WERI-Rb-1 (cell line): Measurements from ENCODE around the gene DMWD.

ENCODE experiments used
- DNase-seq: peaks from one replicate; pipeline ENCODE4 v3.0.0-alpha.2; 2020
- H3K27ac ChIP-seq: fragments of 250-450 bp; sonication (Bioruptor Pico); 2 replicates; pipeline ENCODE4 v1.5.1; 2020; ENCODE audit warnings: mild to moderate bottlenecking, moderate library complexity
- H3K27me3 ChIP-seq: fragments of 250-450 bp; sonication (Bioruptor Pico); 2 replicates; pipeline ENCODE4 v1.5.1; 2021; ENCODE audit warnings: mild to moderate bottlenecking, low read depth, moderate library complexity; ENCODE audit not compliant: insufficient read depth, severe bottlenecking
- H3K36me3 ChIP-seq: fragments of 250-450 bp; sonication (Bioruptor Pico); 2 replicates; pipeline ENCODE4 v1.5.1; 2020; ENCODE audit warnings: mild to moderate bottlenecking, moderate library complexity
- H3K4me3 ChIP-seq: 2 replicates; pipeline ENCODE4 v1.5.1; 2011; ENCODE audit warnings: low read depth, mild to moderate bottlenecking, control low read depth, low read length
- H3K9me3 ChIP-seq: fragments of 250-450 bp; sonication (Bioruptor Pico); 2 replicates; pipeline ENCODE4 v1.5.1; 2021; ENCODE audit warnings: mild to moderate bottlenecking, moderate library complexity; ENCODE audit not compliant: severe bottlenecking
- CTCF ChIP-seq: IDR thresholded peaks from 2 replicates; pipeline ENCODE4 v1.5.1; 2011; ENCODE audit warnings: low read depth, mild to moderate bottlenecking, control low read depth, inconsistent platforms, low read length

Gene DMWD

GRCh38 chr19:45819769-45820168 is 27.1 kb upstream of the DMWD start:
- Histone ChIP-seq H3K27me3 (no peaks in the 10 kb centered on the region), H3K36me3 (peaks cover 36% of the 10 kb centered on the region)
- DNase-seq: no peak

GRCh38 chr19:45817725-45818301 is 25.2 kb upstream of the DMWD start:
- no peak for DNase-seq
- H3K9me3 ChIP-seq: no peaks in the 10 kb centered on the region
- peaks cover 19% of the 10 kb centered on the region for H3K36me3 ChIP-seq
- H3K27me3 ChIP-seq: no peaks in the 10 kb centered on the region
- no peak overlapping the region for H3K4me3 ChIP-seq
- H3K27ac ChIP-seq: no peak overlapping the region
- no peak for TF ChIP-seq CTCF

More at GRCh38 chr19:45819769-45820168, 27.1 kb upstream of the DMWD start:
- no peak for TF ChIP-seq CTCF
- Histone ChIP-seq H3K27ac (peak overlapping the region; percentile 51), H3K9me3 (no peaks in the 10 kb centered on the region), H3K4me3 (no peak overlapping the region)

- H3K27me3 ChIP-seq: no peaks in the 10 kb centered on the region
- no peak overlapping the region for H3K4me3 ChIP-seq
- peak; percentile 90 for TF ChIP-seq CTCF
- DNase-seq: peak; percentile 97
- H3K9me3 ChIP-seq: no peaks in the 10 kb centered on the region
- peak overlapping the region; percentile 41 for H3K27ac ChIP-seq
- peaks cover 15% of the 10 kb centered on the region for H3K36me3 ChIP-seq
Measured at GRCh38 chr19:45817010-45817724, 24.5 kb upstream of the DMWD start.

GRCh38 chr19:45816236-45817009 is 23.8 kb upstream of the DMWD start:
- Histone ChIP-seq H3K27me3 (no peaks in the 10 kb centered on the region), H3K9me3 (no peaks in the 10 kb centered on the region), H3K27ac (peak overlapping the region; percentile 41), H3K4me3 (peak overlapping the region; percentile 46), H3K36me3 (peaks cover 11% of the 10 kb centered on the region)
- TF ChIP-seq CTCF: no peak
- no peak for DNase-seq

GRCh38 chr19:45815481-45816216 is 23.0 kb upstream of the DMWD start:
- Histone ChIP-seq H3K36me3 (peaks cover 6% of the 10 kb centered on the region), H3K4me3 (peak overlapping the region; percentile 46), H3K9me3 (no peaks in the 10 kb centered on the region), H3K27me3 (no peaks in the 10 kb centered on the region), H3K27ac (peak overlapping the region; percentile 41)
- TF ChIP-seq CTCF: no peak
- peak; percentile 66 for DNase-seq
